Mucosa of descending colon (tissue), 3 donors: Measurements from ENCODE around the gene SERBP1. TPM values are rescaled to one million over a fixed set of nuclear protein-coding genes. Genes with fewer than 3 reads are reported as not detected.

Experiments
- ATAC-seq: fragments of 200-7000 bp; cut with Tn5 transposase; one replicate; pipeline ENCODE4 v1.9.1; 2020; ENCODE audit warnings: mild to moderate bottlenecking, moderate library complexity
- DNase-seq, 3 donors: peaks; one replicate each; pipeline ENCODE4 v3.0.0-alpha.2; 2020
- H3K36me3 ChIP-seq: fragments of 200-600 bp; one replicate; pipeline ENCODE4 v1.8.0; 2021; ENCODE audit warnings: low read depth, mild to moderate bottlenecking
- H3K4me1 ChIP-seq: fragments of 200-600 bp; one replicate; pipeline ENCODE4 v1.8.0; 2021; ENCODE audit warnings: low read depth, mild to moderate bottlenecking
- H3K4me3 ChIP-seq: fragments of 200-600 bp; one replicate; pipeline ENCODE4 v1.8.0; 2021; ENCODE audit warnings: mild to moderate bottlenecking
- H3K9me3 ChIP-seq: fragments of 200-600 bp; one replicate; pipeline ENCODE4 v1.8.0; 2021; ENCODE audit warnings: mild to moderate bottlenecking
- CTCF ChIP-seq: fragments of 200-600 bp; IDR thresholded peaks from one replicate; pipeline ENCODE4 v1.8.0; 2022; ENCODE audit warnings: antibody characterized with exemption, mild to moderate bottlenecking
- intact Hi-C, 2 donors: fragments of 100-400 bp; cut with DNase I in 1 of 2; cut with micrococcal nuclease in 1 of 2; formaldehyde crosslinking; loops; one replicate each; pipeline versions ENCODE4 v1.11.0 to v1.11.1; 2022; cut with DNase I, micrococcal nuclease
- total RNA-seq, 3 donors: library from RNA; stranded (reverse); fragmentation: NEBNext Ultra II Directional in 2 of 3; extraction: Animal tissue kit (Norgen Biotek cat#: 25700) in 2 of 3; gene quantifications; one replicate each; pipeline versions ENCODE4 v1.2.1 to v1.2.4, GENCODE V29; 2021 to 2023
- donor health status: DM: no; HTN: no; CAD: no; lungs with moderate emphysema.
- donor health status: DM: no; HTN: no; CAD: no.
- donor health status: DM: no; HTN: yes; CAD: no.

The SERBP1 gene
- total RNA-seq, 3 donors from 2014 or later = 134 to 160 (median 155) TPM

DNA sequence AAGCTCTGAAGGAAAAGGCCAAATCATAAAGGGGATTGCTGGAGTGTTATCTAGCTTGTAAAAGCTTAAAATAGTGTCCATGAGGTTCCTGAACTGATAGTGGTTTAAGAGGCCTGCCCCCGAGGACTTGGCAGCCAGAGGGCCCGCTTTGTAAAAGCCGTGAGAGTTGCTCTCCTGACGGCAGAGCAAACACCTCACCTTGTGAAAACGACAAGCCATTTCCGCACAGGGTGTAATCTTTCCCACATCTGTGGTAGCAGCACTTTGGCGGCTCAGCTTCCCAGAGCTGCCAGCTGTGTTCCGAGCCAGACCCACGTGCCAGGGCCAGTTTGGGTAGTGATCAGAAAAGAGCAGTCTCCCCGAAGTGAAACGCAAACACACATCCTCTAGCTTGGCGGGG lies 37.0 kb downstream of the SERBP1 start:
- H3K36me3 ChIP-seq = no peaks in the 10 kb centered on the region
- intact Hi-C loops = no loop called here
- H3K9me3 ChIP-seq = no peaks in the 10 kb centered on the region
- DNase-seq = peak; percentile 30 to 55 (median 31)
- peak; percentile 90 for ATAC-seq
- no peaks in the 10 kb centered on the region for H3K4me1 ChIP-seq
- no peak overlapping the region for H3K4me3 ChIP-seq
- no peak for TF ChIP-seq CTCF

DNA sequence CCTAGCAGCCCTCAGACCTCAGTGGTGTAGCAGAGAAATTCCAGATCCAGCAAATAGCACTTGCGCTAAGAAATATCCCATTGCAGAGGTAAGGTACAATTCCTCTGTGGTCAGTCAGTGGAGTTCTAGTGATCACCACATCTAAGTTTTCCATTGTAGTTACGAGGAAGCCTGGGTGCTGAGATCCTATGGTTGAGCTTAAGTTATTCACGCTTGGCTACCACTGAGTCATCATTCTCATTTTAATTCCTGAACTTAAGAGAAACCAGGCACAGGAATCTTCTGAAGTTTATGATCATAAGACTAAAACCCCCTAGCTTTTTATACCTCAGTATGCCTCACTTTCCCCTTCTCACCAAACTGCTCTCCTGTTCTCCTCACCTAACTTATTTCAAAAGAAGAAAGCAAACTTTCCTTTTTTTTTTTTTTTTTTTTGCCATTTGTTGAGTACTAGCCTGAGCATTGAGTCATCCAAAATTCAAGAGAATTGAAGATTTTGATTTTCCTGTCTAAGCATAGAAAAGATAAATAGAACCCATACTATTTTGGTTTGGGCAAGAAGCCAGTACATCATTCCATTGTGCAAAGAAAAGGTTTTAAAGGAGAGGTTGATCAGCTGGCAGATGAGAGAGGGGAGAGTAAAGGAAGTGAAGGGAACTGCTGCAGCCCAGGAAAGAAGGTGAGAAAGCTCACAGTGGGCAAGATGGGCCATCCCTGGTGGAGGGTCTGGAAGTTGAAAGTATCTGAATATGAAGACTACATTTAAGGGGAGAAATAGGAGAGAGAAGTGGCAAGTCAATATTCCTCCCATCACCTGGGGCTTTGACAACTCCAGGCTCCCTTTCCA lies 39.9 kb downstream of the SERBP1 start:
- Histone ChIP-seq H3K4me1 (no peaks in the 10 kb centered on the region), H3K36me3 (no peaks in the 10 kb centered on the region), H3K4me3 (no peak overlapping the region), H3K9me3 (no peaks in the 10 kb centered on the region)
- ATAC-seq (no peak), DNase-seq (no peak)
- intact Hi-C loops = no loop called here
- no peak for TF ChIP-seq CTCF

DNA sequence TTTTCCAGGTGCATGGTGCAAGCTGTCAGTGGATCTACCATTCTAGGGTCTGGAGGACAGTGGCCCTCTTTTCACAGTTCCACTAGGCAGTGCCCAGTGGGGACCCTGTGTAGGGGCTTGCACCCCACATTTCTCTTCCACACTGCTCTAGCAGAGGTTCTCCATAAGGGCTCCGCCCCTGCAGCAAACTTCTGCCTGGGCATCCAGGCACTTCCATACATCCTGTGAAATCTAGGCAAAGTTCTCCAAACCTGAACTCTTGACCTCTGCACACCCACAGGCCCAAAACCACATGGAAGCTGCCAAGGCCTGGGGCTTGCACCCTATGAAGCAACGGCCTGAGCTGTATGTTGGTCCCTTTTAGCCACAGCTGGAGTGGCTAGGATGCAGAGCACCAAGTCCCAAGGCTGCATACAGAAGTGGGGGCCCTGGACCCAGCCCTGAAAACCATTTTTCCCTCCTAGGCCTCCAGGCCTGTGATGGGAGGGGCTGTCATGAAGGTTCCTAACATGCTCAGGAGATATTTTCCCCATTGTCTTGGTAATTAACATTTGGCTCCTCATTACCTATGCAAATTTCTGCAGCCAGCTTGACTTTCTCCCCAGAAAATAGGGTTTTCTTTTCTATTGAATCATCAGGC lies 46.1 kb downstream of the SERBP1 start:
- Histone ChIP-seq H3K9me3 (peaks cover 8% of the 10 kb centered on the region), H3K36me3 (no peaks in the 10 kb centered on the region), H3K4me1 (no peaks in the 10 kb centered on the region), H3K4me3 (no peak overlapping the region)
- ATAC-seq (no peak), DNase-seq (no peak)
- TF ChIP-seq CTCF = no peak
- intact Hi-C loops = no loop called here

DNA sequence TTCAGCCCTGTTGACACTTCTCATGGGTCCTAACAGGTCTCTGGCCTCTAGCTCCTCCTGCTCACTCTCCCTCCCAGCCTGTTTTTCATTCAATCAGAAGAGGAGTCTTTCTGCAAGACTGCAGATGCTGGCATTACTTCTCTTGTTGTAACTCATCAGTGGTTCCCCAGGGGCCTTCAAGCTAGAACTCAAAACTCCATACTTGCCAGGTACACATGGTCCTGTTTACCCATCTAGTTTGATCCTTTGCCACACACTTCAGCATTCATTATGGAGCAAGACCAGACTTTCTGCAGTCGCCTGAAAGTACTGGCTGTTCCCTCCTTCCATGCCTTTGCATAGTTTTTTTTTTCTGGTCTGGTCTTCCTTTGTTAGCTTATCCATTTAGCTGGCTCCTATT lies 47.9 kb downstream of the SERBP1 start:
- ATAC-seq (no peak), DNase-seq (no peak)
- intact Hi-C loops = no loop called here
- Histone ChIP-seq H3K9me3 (peaks cover 8% of the 10 kb centered on the region), H3K4me1 (no peaks in the 10 kb centered on the region), H3K4me3 (no peak overlapping the region), H3K36me3 (no peaks in the 10 kb centered on the region)
- no peak for TF ChIP-seq CTCF

DNA sequence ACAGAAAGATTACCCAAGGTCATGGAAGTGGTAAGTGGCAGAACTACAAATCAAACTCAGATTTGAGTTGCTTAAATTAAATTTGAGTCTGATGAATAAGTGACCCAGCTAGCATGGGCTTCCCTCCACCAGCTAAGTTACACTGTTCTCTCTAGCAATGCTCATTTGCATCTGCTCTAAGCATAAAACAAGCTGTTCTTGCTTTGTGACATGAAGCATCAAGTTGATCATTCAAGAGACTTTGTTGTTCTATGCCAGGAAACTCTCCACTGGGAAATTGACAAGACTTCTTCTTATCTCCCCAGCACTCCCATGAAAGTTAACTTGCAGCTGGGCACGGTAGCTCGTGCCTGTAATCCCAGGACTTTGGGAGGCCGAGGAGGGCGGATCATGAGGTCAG lies 49.0 kb downstream of the SERBP1 start:
- H3K4me1 ChIP-seq = no peaks in the 10 kb centered on the region
- intact Hi-C loops = no loop called here
- H3K4me3 ChIP-seq = no peak overlapping the region
- ATAC-seq (no peak), DNase-seq (no peak)
- H3K9me3 ChIP-seq = peaks cover 8% of the 10 kb centered on the region
- TF ChIP-seq CTCF = no peak
- no peaks in the 10 kb centered on the region for H3K36me3 ChIP-seq
